ENCODE data around the gene OTOP1.
"Not testable (repeated sequence)": the region's sequence is repeated elsewhere in the genome, so short reads cannot be mapped to it uniquely, and the experiment has no call there.

Gene OTOP1

GRCh38 chr4:4254666-4255065 is 27.9 kb upstream of the OTOP1 start:
- Histone ChIP-seq H3K27me3 (ENCODE audit: insufficient read depth, low read length) (no peaks in the 10 kb centered on the region), H3K4me3 (ENCODE audit: low read length) (no peak overlapping the region), H3K36me3 (ENCODE audit: insufficient read depth, low read length) (no peaks in the 10 kb centered on the region), H2AFZ (ENCODE audit: low read depth, low read length) (no peak overlapping the region), H3K9me3 (ENCODE audit: low read length) (no peaks in the 10 kb centered on the region), H3K4me1 (ENCODE audit: insufficient read depth, low read length) (peaks cover 17% of the 10 kb centered on the region)

DNA sequence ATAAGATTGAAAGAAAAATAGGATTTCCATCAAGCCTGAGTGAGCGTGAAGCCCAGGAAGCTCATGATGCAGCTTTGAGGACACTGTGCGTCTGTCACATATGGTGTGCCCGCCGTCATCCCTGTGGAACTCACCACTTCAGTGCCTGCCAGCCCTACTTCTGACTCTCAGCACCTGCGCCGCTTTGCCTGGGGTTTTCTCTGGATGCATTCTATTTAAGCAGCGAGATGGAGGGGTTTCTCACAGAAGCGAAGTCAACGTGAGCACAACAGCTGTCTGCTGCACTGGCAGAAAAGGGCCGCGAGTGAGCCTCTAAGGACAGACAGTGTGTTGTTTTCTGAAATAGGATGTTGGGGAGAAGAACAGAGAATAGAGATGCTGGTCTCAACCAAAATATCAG is 27.5 kb upstream of the OTOP1 start:
- Histone ChIP-seq H2AFZ (ENCODE audit: low read depth, low read length) (no peak overlapping the region), H3K9me3 (ENCODE audit: low read length) (no peaks in the 10 kb centered on the region), H3K27me3 (ENCODE audit: insufficient read depth, low read length) (no peaks in the 10 kb centered on the region), H3K36me3 (ENCODE audit: insufficient read depth, low read length) (no peaks in the 10 kb centered on the region), H3K4me3 (ENCODE audit: low read length) (no peak overlapping the region), H3K4me1 (ENCODE audit: insufficient read depth, low read length) (peaks cover 12% of the 10 kb centered on the region)

DNA sequence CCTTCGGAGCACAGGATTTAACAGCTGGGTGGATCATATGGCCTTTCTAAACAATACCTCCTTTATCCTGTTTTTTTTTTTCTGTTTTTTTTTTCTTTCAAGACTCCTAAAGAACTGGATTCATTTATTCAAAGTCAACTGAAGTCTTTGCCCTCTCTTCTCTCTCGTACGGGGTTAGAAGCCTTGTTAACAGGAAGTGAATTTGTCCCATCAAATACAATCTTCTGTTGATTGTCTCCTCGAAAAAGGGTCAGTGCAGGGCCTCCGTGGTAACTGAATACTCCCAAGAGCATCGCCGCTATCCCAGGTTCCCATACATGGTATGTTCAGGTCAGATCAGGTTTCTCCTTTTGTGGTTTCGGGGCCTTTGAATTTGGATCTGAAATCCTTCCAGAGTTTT is 23.1 kb upstream of the OTOP1 start:
- H3K4me3 ChIP-seq (ENCODE audit: low read length), result no peak overlapping the region
- no peaks in the 10 kb centered on the region for H3K27me3 ChIP-seq (ENCODE audit: insufficient read depth, low read length)
- H3K36me3 ChIP-seq (ENCODE audit: insufficient read depth, low read length), result peaks cover 11% of the 10 kb centered on the region
- peaks cover 19% of the 10 kb centered on the region for H3K4me1 ChIP-seq (ENCODE audit: insufficient read depth, low read length)
- H3K9me3 ChIP-seq (ENCODE audit: low read length), result no peaks in the 10 kb centered on the region
- no peak overlapping the region for H2AFZ ChIP-seq (ENCODE audit: low read depth, low read length)

DNA sequence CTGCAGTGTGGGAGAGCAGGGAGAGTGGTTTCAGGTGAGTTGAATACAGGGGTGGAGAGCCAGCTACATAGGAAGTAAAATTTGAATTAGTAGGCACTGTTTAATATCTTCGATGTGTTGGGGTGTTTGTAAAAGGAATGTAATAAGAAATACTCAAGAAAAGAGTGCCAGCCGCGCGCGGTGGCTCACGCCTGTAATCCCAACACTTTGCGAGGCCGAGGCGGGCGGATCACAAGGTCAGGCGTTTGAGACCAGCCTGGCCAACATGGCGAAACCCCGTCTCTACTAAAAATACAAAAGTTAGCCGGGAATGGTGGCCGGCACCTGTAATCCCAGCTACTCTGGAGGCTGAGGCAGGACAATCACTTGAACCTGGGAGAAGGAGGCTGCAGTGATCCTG is 22.6 kb upstream of the OTOP1 start:
- peak overlapping the region; percentile 65 for H2AFZ ChIP-seq (ENCODE audit: low read depth, low read length)
- not testable (repeated sequence) for H3K9me3 ChIP-seq (ENCODE audit: low read length); H3K27me3 ChIP-seq (ENCODE audit: insufficient read depth, low read length)
- H3K4me1 ChIP-seq (ENCODE audit: insufficient read depth, low read length), result peaks cover 14% of the 10 kb centered on the region
- peak overlapping the region; percentile 62 for H3K4me3 ChIP-seq (ENCODE audit: low read length)
- H3K36me3 ChIP-seq (ENCODE audit: insufficient read depth, low read length), result peaks cover 16% of the 10 kb centered on the region

- H3K27me3 ChIP-seq (ENCODE audit: insufficient read depth, low read length), result no peaks in the 10 kb centered on the region
- peaks cover 11% of the 10 kb centered on the region for H3K4me1 ChIP-seq (ENCODE audit: insufficient read depth, low read length)
- peaks cover 21% of the 10 kb centered on the region for H3K36me3 ChIP-seq (ENCODE audit: insufficient read depth, low read length)
- H3K9me3 ChIP-seq (ENCODE audit: low read length), result no peaks in the 10 kb centered on the region
- peak overlapping the region; percentile 62 for H3K4me3 ChIP-seq (ENCODE audit: low read length)
- peak overlapping the region; percentile 65 for H2AFZ ChIP-seq (ENCODE audit: low read depth, low read length)
These were observed 22.1 kb upstream of the OTOP1 start for GRCh38 chr4:4248885-4249203.

GRCh38 chr4:4248029-4248884 is 21.5 kb upstream of the OTOP1 start, which contains the start of gene TMEM128:
TMEM128 (minus strand) TSS chr4:4248223; CDS start chr4:4248202, 21 bp downstream.
- peak within 1 kb of the TSS; percentile 65 for H2AFZ ChIP-seq (ENCODE audit: low read depth, low read length)

DNA sequence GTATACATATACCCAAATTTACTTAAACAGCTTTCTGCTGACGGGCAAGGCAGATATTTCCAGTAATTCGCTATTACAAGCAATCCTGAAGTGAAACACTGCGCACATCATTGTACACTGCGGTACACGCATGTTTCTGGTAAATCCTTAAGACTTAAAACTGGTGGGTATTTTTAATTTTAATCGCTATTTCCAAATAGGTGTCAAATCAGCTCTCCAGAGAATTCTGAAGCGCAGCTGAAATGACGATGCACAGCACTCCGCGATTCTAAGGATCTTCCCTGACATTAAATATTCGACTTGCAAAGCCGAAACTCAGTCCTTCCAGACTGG is 20.9 kb upstream of the OTOP1 start:
- Histone ChIP-seq H3K9me3 (ENCODE audit: low read length) (no peaks in the 10 kb centered on the region), H3K36me3 (ENCODE audit: insufficient read depth, low read length) (peaks cover 28% of the 10 kb centered on the region), H3K27me3 (ENCODE audit: insufficient read depth, low read length) (no peaks in the 10 kb centered on the region), H2AFZ (ENCODE audit: low read depth, low read length) (peak overlapping the region; percentile 57), H3K4me1 (ENCODE audit: insufficient read depth, low read length) (peaks cover 11% of the 10 kb centered on the region), H3K4me3 (ENCODE audit: low read length) (peak overlapping the region; percentile 62)

More at GRCh38 chr4:4248029-4248884, 21.5 kb upstream of the OTOP1 start, which contains the start of gene TMEM128:
- no peaks in the 10 kb centered on the region for H3K27me3 ChIP-seq (ENCODE audit: insufficient read depth, low read length)
- peak within 1 kb of the TSS; percentile 62 for H3K4me3 ChIP-seq (ENCODE audit: low read length)
- peaks cover 25% of the 10 kb centered on the region for H3K36me3 ChIP-seq (ENCODE audit: insufficient read depth, low read length)
- peaks cover 11% of the 10 kb centered on the region for H3K4me1 ChIP-seq (ENCODE audit: insufficient read depth, low read length)
- no peaks in the 10 kb centered on the region for H3K9me3 ChIP-seq (ENCODE audit: low read length)

- Histone ChIP-seq H3K27me3 (ENCODE audit: insufficient read depth, low read length) (no peaks in the 10 kb centered on the region), H3K4me3 (ENCODE audit: low read length) (no peak overlapping the region), H3K36me3 (ENCODE audit: insufficient read depth, low read length) (peaks cover 47% of the 10 kb centered on the region), H3K9me3 (ENCODE audit: low read length) (no peaks in the 10 kb centered on the region), H2AFZ (ENCODE audit: low read depth, low read length) (no peak overlapping the region), H3K4me1 (ENCODE audit: insufficient read depth, low read length) (peaks cover 11% of the 10 kb centered on the region)
These were observed 18.4 kb upstream of the OTOP1 start for GRCh38 chr4:4245172-4245571.

DNA sequence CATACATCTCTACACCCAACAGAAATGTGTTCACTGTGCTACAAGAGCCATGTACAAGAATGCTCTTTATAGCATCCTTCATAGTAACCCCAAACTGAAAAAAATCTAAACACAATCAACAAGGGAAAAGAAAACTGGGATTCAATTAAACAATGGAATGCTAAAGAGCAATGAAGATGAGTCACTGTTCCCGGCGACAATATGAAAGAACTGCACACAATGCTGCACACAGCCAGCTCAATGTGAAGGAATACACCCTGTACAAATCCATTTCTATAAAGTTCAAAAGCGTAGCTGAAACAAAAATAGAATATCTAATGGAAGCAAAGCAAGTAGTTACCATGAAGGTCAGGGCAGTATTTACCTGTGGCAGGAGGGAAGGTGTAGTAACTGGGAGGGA is 12.8 kb upstream of the OTOP1 start:
- not testable (repeated sequence) for H3K9me3 ChIP-seq (ENCODE audit: low read length); H3K27me3 ChIP-seq (ENCODE audit: insufficient read depth, low read length)
- peaks cover 58% of the 10 kb centered on the region for H3K36me3 ChIP-seq (ENCODE audit: insufficient read depth, low read length)

DNA sequence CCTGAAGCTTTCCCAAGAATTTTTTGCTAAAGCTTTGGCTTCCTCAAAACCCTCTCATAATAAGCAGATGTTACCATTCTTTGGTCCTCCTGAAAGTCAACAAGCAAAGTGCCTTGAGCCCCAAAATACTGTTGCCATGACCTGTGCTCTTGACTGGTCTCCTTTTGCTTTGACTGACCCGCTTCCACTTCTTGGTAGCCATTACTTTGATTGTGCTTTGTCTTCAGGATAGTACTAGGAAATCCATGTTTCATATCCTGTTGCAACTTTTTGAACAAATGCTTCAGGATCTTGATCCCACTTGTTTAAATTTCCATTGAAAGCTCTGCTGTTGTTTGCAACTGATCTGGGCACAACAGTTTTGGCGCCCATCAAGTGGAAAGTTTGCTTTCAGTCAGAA is 6.9 kb upstream of the OTOP1 start:
- H3K9me3 ChIP-seq (ENCODE audit: low read length), result no peaks in the 10 kb centered on the region
- peaks cover 10% of the 10 kb centered on the region for H3K27me3 ChIP-seq (ENCODE audit: insufficient read depth, low read length)
- H3K4me3 ChIP-seq (ENCODE audit: low read length), result no peak overlapping the region
- H2AFZ ChIP-seq (ENCODE audit: low read depth, low read length), result no peak overlapping the region
- H3K36me3 ChIP-seq (ENCODE audit: insufficient read depth, low read length), result peaks cover 13% of the 10 kb centered on the region
- H3K4me1 ChIP-seq (ENCODE audit: insufficient read depth, low read length), result no peaks in the 10 kb centered on the region

More for the DNA sequence above, 12.8 kb upstream of the OTOP1 start:
- not testable (repeated sequence) for H2AFZ ChIP-seq (ENCODE audit: low read depth, low read length); H3K4me1 ChIP-seq (ENCODE audit: insufficient read depth, low read length); H3K4me3 ChIP-seq (ENCODE audit: low read length)

DNA sequence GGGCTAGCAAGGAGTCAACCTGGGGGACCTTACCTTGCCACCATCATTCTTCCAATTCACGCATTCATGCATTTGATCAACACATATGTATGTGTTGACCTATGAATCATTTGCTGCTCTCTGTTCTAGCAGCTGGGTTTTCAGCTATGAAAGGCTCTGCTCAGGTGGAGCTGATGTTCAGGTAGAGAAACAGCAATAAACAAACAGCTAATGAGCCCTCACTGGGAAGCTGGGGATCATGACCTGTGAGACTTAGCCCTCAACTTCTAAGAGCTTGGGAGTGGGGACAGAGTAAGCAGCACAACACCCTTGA is 1.6 kb upstream of the OTOP1 start:
- H3K36me3 ChIP-seq (ENCODE audit: insufficient read depth, low read length), result no peaks in the 10 kb centered on the region
- peak overlapping the region; percentile 36 for H2AFZ ChIP-seq (ENCODE audit: low read depth, low read length)
- peaks cover 45% of the 10 kb centered on the region for H3K27me3 ChIP-seq (ENCODE audit: insufficient read depth, low read length)
- H3K4me3 ChIP-seq (ENCODE audit: low read length), result no peak overlapping the region
- H3K9me3 ChIP-seq (ENCODE audit: low read length), result no peaks in the 10 kb centered on the region
- H3K4me1 ChIP-seq (ENCODE audit: insufficient read depth, low read length), result no peaks in the 10 kb centered on the region

DNA sequence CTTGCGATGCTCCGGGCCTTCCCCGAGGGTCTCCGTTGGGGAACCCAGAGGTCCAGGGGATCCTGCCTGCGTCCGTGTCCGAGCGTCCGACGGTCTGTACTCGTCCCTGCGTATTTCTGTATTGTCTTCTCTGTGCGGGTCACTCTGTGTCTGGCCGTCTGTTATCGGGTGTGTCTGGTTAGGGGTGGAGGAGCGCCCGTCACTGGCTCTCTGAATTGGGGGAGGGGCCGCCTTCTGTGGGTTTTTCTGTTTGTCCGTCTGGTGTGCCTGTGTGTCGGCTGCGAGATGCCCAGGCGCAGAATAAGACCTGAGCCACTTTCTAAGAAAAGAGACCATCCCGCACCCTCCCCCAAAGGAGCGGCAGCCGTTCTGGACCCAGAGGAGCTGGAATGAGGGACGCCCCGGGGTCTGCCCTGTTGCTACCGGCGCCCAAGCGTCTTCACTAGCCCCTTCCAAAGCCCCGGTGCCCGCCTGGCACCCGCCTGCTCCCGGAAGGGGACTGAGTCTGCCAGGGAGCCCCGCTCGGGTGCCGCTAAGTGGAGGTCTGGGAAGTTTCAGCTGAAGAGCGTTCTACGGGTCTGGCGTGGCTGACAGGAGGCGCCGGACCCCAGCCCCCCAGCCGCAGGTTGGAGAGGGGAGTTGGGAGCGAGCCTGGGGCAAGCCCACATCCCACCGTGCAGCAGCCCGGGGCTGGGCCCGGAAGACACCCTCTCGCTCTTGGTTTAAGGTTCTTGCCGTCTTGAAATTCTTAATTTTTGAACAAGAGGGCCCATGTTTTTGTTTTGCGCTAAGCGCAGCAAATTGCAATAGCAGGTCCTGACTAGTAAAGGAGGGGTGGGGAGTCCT is 1.0 kb upstream of the OTOP1 start:
- Histone ChIP-seq H3K27me3 (ENCODE audit: insufficient read depth, low read length) (peaks cover 47% of the 10 kb centered on the region), H3K9me3 (ENCODE audit: low read length) (no peaks in the 10 kb centered on the region), H3K36me3 (ENCODE audit: insufficient read depth, low read length) (no peaks in the 10 kb centered on the region), H3K4me3 (ENCODE audit: low read length) (no peak overlapping the region), H3K4me1 (ENCODE audit: insufficient read depth, low read length) (no peaks in the 10 kb centered on the region), H2AFZ (ENCODE audit: low read depth, low read length) (peak overlapping the region; percentile 36)

DNA sequence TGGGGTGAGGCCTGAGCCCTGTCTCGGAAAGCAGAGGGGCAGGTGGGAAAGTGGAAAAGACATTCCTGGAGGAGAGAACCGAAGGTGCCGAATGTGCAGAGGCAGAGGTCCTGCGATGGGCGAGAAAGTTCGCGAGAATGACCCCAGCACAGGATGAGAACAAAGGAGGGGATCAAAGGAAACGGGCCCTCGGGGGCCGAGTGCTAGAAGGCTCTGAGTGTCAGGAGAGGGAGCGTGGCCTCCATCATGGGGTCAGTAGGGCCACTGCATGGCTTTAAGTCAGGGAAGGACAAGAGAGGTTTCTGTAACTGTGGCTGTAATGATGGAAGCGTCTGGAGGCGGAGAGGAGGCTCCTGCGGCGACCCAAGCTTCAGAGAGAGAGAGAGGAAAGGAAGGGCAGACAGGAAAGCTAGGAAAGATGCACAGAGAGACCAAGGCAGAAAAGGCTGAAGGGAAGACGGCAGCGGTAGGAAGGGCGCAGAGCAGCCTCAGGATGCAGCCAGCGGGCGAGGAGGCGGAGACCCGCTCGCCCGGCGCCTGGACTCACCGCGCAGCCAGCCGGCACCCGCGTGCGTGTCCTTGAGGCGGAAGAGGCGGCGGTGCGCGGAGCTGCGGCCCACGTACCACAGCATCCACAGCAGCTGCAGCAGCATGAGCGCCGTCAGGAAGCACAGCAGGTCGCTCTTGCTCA is 669 bp downstream of the OTOP1 start:
- Histone ChIP-seq H3K4me1 (ENCODE audit: insufficient read depth, low read length) (no peaks in the 10 kb centered on the region), H3K36me3 (ENCODE audit: insufficient read depth, low read length) (no peaks in the 10 kb centered on the region), H3K4me3 (ENCODE audit: low read length) (no peak overlapping the region), H3K27me3 (ENCODE audit: insufficient read depth, low read length) (peaks cover 51% of the 10 kb centered on the region), H2AFZ (ENCODE audit: low read depth, low read length) (no peak overlapping the region), H3K9me3 (ENCODE audit: low read length) (no peaks in the 10 kb centered on the region)
